NB4 (cell line): Measurements from ENCODE around the gene ERBB3.

Experiments used
- CTCF ChIP-seq: IDR thresholded peaks from one replicate; pipeline ENCODE4 v1.5.1; 2012; ENCODE audit warnings: low read depth, low read length
- MAX ChIP-seq: IDR thresholded peaks from 2 replicates; pipeline ENCODE4 v1.6.1; 2011; ENCODE audit warnings: low read depth, low read length
- MYC ChIP-seq: IDR thresholded peaks from 2 replicates; pipeline ENCODE4 v1.6.1; 2011; ENCODE audit warnings: low read depth, low read length
- POLR2A ChIP-seq: IDR thresholded peaks from 2 replicates; pipeline ENCODE4 v1.6.1; 2011; ENCODE audit warnings: mild to moderate bottlenecking; ENCODE audit not compliant: insufficient read length; ENCODE audit errors: extremely low read depth

GRCh38 chr12:56053407-56053893, 26.5 kb upstream of the ERBB3 start:
- TF ChIP-seq CTCF (no peak), POLR2A (no peak), MYC (no peak), MAX (no peak)
